Measurements from ENCODE around the gene SFSWAP.
"Not testable (repeated sequence)": the region's sequence is repeated elsewhere in the genome, so short reads cannot be mapped to it uniquely, and the experiment has no call there.

DNA sequence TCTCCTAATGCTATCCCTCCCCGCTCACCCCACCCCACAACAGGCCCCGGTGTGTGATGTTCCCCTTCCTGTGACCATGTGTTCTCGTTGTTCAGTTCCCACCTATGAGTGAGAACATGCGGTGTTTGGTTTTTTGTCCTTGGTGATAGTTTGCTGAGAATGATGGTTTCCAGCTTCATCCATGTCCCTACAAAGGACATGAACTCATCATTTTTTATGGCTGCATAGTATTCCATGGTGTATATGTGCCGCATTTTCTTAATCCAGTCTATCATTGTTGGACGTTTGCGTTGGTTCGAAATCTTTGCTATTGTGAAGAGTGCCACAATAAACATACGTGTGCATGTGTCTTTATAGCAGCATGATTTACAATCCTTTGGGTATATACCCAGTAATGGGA lies 66.4 kb downstream of the SFSWAP start:
- TF ChIP-seq, protein P1, sequence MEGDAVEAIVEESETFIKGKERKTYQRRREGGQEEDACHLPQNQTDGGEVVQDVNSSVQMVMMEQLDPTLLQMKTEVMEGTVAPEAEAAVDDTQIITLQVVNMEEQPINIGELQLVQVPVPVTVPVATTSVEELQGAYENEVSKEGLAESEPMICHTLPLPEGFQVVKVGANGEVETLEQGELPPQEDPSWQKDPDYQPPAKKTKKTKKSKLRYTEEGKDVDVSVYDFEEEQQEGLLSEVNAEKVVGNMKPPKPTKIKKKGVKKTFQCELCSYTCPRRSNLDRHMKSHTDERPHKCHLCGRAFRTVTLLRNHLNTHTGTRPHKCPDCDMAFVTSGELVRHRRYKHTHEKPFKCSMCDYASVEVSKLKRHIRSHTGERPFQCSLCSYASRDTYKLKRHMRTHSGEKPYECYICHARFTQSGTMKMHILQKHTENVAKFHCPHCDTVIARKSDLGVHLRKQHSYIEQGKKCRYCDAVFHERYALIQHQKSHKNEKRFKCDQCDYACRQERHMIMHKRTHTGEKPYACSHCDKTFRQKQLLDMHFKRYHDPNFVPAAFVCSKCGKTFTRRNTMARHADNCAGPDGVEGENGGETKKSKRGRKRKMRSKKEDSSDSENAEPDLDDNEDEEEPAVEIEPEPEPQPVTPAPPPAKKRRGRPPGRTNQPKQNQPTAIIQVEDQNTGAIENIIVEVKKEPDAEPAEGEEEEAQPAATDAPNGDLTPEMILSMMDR (IDR thresholded peaks at IDR 0.05 in 2 of 3, conservative IDR thresholded peaks at IDR 0.05 in 1 of 3; ENCODE audit: borderline replicate concordance in 1 of 3, insufficient read depth in 1 of 3, low read depth in 2 of 3, low read length in 2 of 3) = not testable (repeated sequence)
- not testable (repeated sequence) for TF ChIP-seq EZH2 (IDR thresholded peaks at IDR 0.05); YY1 (IDR thresholded peaks at IDR 0.05; ENCODE audit: extremely low read depth, insufficient replicate concordance, low read depth, low read length); POLR2A (IDR thresholded peaks at IDR 0.05; ENCODE audit: borderline replicate concordance, extremely low read depth, insufficient read depth, insufficient read length)
